GM12878 (cell line): ENCODE results near the gene PRKG1. TPM values are rescaled to one million over a fixed set of nuclear protein-coding genes. Genes with fewer than 3 reads are reported as not detected.
A peak's percentile ranks its signal among the peaks of the same experiment; 100 is the strongest.

Source experiments
- ATAC-seq: fragments of 200-7000 bp; cut with Tn5 transposase; 3 replicates; pipeline ENCODE4 v1.9.1; 2020; ENCODE audit warnings: mild to moderate bottlenecking, moderate library complexity
- BruUV-seq: library from RNA; stranded (reverse); fragments of 400-500 nt; replicated peaks from 2 replicates; lab custom pipeline; 2021; lab: Mats Ljungman, UMichigan
- CTCF ChIA-PET: fragments of 300-600 bp; sonication (Branson Sonifier 250); formaldehyde crosslinking; extraction: SDS; loops from one replicate; lab custom pipeline; 2021; ENCODE audit warnings: inconsistent platforms; lab: Yijun Ruan, JAX
- POLR2A ChIA-PET: fragments of 350-600 bp; formaldehyde crosslinking; extraction: SDS; loops from one replicate; lab custom pipeline; 2021; ENCODE audit warnings: inconsistent platforms; lab: Charles Lee
- RAD21 ChIA-PET: fragments of 300-600 bp; sonication (Branson Sonifier 250); formaldehyde crosslinking; loops from one replicate; lab custom pipeline; 2023; ENCODE audit warnings: antibody characterized with exemption; ENCODE audit not compliant: unreplicated experiment; lab: Charles Lee
- SMC1A ChIA-PET: fragments of 300-600 bp; sonication (Branson Sonifier 250); formaldehyde crosslinking; loops from one replicate; lab custom pipeline; 2023; ENCODE audit not compliant: unreplicated experiment, uncharacterized antibody; lab: Charles Lee
- DNase-seq: peaks from one replicate; pipeline ENCODE4 v3.0.0-alpha.2; 2011; ENCODE audit warnings: low read depth, low spot score
- FAIRE-seq: peaks from 3 replicates; lab custom pipeline; 2011; peaks lifted over from hg19 to GRCh38; lab: Jason Lieb, UNC
- H2AFZ ChIP-seq: 2 replicates; pipeline ENCODE4 v1.6.0; 2011; ENCODE audit warnings: low read depth, low read length, control low read depth; ENCODE audit not compliant: control insufficient read depth
- H3K27ac ChIP-seq: 2 replicates; pipeline ENCODE4 v1.5.1; 2011; ENCODE audit warnings: control low read depth; ENCODE audit not compliant: control insufficient read depth, insufficient read depth
- H3K27me3 ChIP-seq, 2 experiments: replicated peaks in 1 of 2; 2 replicates each; pipeline versions ENCODE4 v1.6.0 to v1.6.1; 2011; ENCODE audit warnings: low read length in 1 of 2; ENCODE audit not compliant: control insufficient read depth in 2 of 2, insufficient read depth in 2 of 2
- H3K36me3 ChIP-seq, 2 experiments: 2 replicates each; pipeline ENCODE4 v1.5.1; 2011; ENCODE audit warnings: low read length in 1 of 2; ENCODE audit not compliant: control insufficient read depth in 2 of 2, insufficient read depth in 2 of 2
- H3K4me1 ChIP-seq: 2 replicates; pipeline ENCODE4 v1.6.1; 2011; ENCODE audit warnings: mild to moderate bottlenecking, low read length, moderate library complexity, mixed read lengths; ENCODE audit not compliant: control insufficient read depth, insufficient read depth
- H3K4me2 ChIP-seq: 2 replicates; pipeline ENCODE4 v1.6.0; 2011; ENCODE audit warnings: control low read depth; ENCODE audit not compliant: control insufficient read depth, insufficient read depth
- H3K4me3 ChIP-seq: fragments of 200-600 bp; sonication (generic); 2 replicates; pipeline ENCODE4 v1.5.1; 2016
- H3K79me2 ChIP-seq: 2 replicates; pipeline ENCODE4 v1.6.0; 2011; ENCODE audit warnings: low read length; ENCODE audit not compliant: control insufficient read depth, insufficient read depth
- H3K9ac ChIP-seq: 2 replicates; pipeline ENCODE4 v1.8.0; 2011; ENCODE audit warnings: low read length, control low read depth, mixed read lengths; ENCODE audit not compliant: control insufficient read depth, insufficient read depth
- H3K9me3 ChIP-seq: replicated peaks from 3 replicates; pipeline ENCODE4 v1.5.1; 2011; ENCODE audit warnings: mild to moderate bottlenecking, low read length; ENCODE audit not compliant: control insufficient read depth, insufficient read depth
- H4K20me1 ChIP-seq: 2 replicates; pipeline ENCODE4 v1.6.0; 2011; ENCODE audit not compliant: control insufficient read depth, insufficient read depth
- CEBPB ChIP-seq, 2 experiments: fragments of 150-350 bp in 1 of 2; IDR thresholded peaks; 2 replicates each; pipeline ENCODE4 v1.6.1; 2012 to 2014; ENCODE audit warnings: low read depth in 2 of 2, low read length in 2 of 2, borderline replicate concordance in 1 of 2, inconsistent platforms in 1 of 2
- CHD4 ChIP-seq: fragments of 200-600 bp; sonication (generic); IDR thresholded peaks from 2 replicates; pipeline ENCODE4 v1.6.1; 2016; ENCODE audit warnings: mild to moderate bottlenecking
- GABPA ChIP-seq: IDR thresholded peaks from 2 replicates; pipeline ENCODE4 v1.6.1; 2014; ENCODE audit warnings: antibody characterized with exemption, low read depth, mild to moderate bottlenecking, inconsistent platforms
- JUND ChIP-seq: IDR thresholded peaks from 2 replicates; pipeline ENCODE4 v1.6.1; 2012; ENCODE audit warnings: low read depth, mild to moderate bottlenecking, low read length, improper control_type of control experiment, moderate library complexity
- MEF2B ChIP-seq: fragments of 450-650 bp; IDR thresholded peaks from 2 replicates; pipeline ENCODE4 v1.6.1; 2018; ENCODE audit warnings: mild to moderate bottlenecking, moderate library complexity; ENCODE audit not compliant: partially characterized antibody, poor library complexity, severe bottlenecking
- MLLT1 ChIP-seq: fragments of 450-650 bp; IDR thresholded peaks from 2 replicates; pipeline ENCODE4 v1.6.1; 2016; ENCODE audit warnings: mild to moderate bottlenecking
- MTA2 ChIP-seq: fragments of 450-650 bp; IDR thresholded peaks from 2 replicates; pipeline ENCODE4 v1.6.1; 2016; ENCODE audit warnings: low read depth, mild to moderate bottlenecking, moderate library complexity
- MYB ChIP-seq: fragments of 150-350 bp; IDR thresholded peaks from 2 replicates; pipeline ENCODE4 v1.6.1; 2014; ENCODE audit warnings: mild to moderate bottlenecking, low read depth, low read length, borderline replicate concordance
- PAX5 ChIP-seq: IDR thresholded peaks from 2 replicates; pipeline ENCODE4 v1.6.1; 2011; ENCODE audit warnings: low read depth, low read length, borderline replicate concordance
- PBX3 ChIP-seq: IDR thresholded peaks from 2 replicates; pipeline ENCODE4 v1.6.1; 2011; ENCODE audit warnings: mild to moderate bottlenecking, low read depth, low read length, moderate library complexity; ENCODE audit not compliant: insufficient replicate concordance
- RELB ChIP-seq: fragments of 450-650 bp; IDR thresholded peaks from 2 replicates; pipeline ENCODE4 v1.6.1; 2017; ENCODE audit warnings: low read depth, mild to moderate bottlenecking, moderate library complexity
- RFX5 ChIP-seq: IDR thresholded peaks from 2 replicates; pipeline ENCODE4 v1.6.1; 2011; ENCODE audit warnings: low read depth, low read length, improper control_type of control experiment
- SMAD1 ChIP-seq: fragments of 450-650 bp; IDR thresholded peaks from 2 replicates; pipeline ENCODE4 v1.6.1; 2018; ENCODE audit warnings: mild to moderate bottlenecking, low read depth; ENCODE audit not compliant: partially characterized antibody
- STAT3 ChIP-seq: IDR thresholded peaks from 2 replicates; pipeline ENCODE4 v1.6.1; 2011; ENCODE audit warnings: low read depth, low read length, improper control_type of control experiment
- USF2 ChIP-seq: IDR thresholded peaks from 2 replicates; pipeline ENCODE4 v1.6.1; 2011; ENCODE audit warnings: low read depth, low read length, improper control_type of control experiment, borderline replicate concordance
- WGBS: methylation state at CpG from one replicate; pipeline ENCODE4 v1.1.6; 2016; ENCODE audit warnings: low lambda C conversion rate; ENCODE audit not compliant: insufficient replicate concordance, insufficient coverage; ENCODE audit errors: missing lambda C conversion rate; 5-methylcytosine and 5-hydroxymethylcytosine counted together
- in situ Hi-C: fragments of 300-500 bp; cut with MboI; formaldehyde crosslinking; loops from 9 replicates; pipeline ENCODE4 v1.14.3; 2018; ENCODE audit warnings: mixed read lengths
- intact Hi-C: fragments of 100-400 bp; cut with micrococcal nuclease; formaldehyde crosslinking; loops from one replicate; pipeline ENCODE4 v1.14.2; 2022; ENCODE audit not compliant: unreplicated experiment
- polyA plus RNA-seq, 11 experiments: library from polyadenylated mRNA; depleted of rRNA in 4 of 11; unstranded in 6 of 11; stranded (reverse) in 5 of 11; fragments of >200 nt; fragmentation: Nextera tagmentation in 4 of 11; fragmentation: Illumina TruSeq in 1 of 11; extraction: Ambion mirVana in 4 of 11; extraction: Trizol in 1 of 11; gene quantifications; 1 replicate in 1 of 11; 2 replicates in 10 of 11; pipeline versions ENCODE4 v1.2.1 to v1.2.3, GENCODE V29; 2011 to 2016; ENCODE audit warnings: inconsistent platforms in 2 of 11, missing spikeins in 2 of 11, low read depth in 1 of 11
- total RNA-seq, 4 experiments: library from RNA; depleted of rRNA in 3 of 4; stranded (reverse); fragments of >200 nt in 3 of 4; fragmentation: Illumina TruSeq in 1 of 4; extraction: Trizol in 1 of 4; gene quantifications; 2 replicates each; pipeline versions ENCODE4 v1.2.1 to v1.2.3, GENCODE V29; 2013 to 2021

The PRKG1 gene
- total and polyA plus RNA-seq, 10 of the 15 experiments (the other 5 are each of a cell fraction or from before 2014, with no cell fraction given): 0.04 to 0.05 TPM; not detected in 8

GRCh38 chr10:51367694-51368093, 293.4 kb downstream of the PRKG1 start:
- DNase-seq (no peak), FAIRE-seq (peak; percentile 47), ATAC-seq (no peak)
- BruUV-seq: no TSS peak
- no peaks in the 10 kb centered on the region for H3K4me1 ChIP-seq
- no peak overlapping the region for H3K4me2 ChIP-seq
- H3K4me3 ChIP-seq: no peak overlapping the region
- intact Hi-C loops: no loop called here
- no peak overlapping the region for H3K27ac ChIP-seq
- CTCF ChIA-PET: interaction anchor here (1.0 to 2.8 kb wide), 4 partner anchors 21 to 593 kb away, joined by 3 to 13 read pairs (median 4); no protein-coding TSS in a partner anchor
- WGBS: 0% methylated on average over 1 of the region's 1 CpG
- H3K36me3 ChIP-seq: no peaks in the 10 kb centered on the region
- SMC1A ChIA-PET: interaction anchor here (1.2 to 1.7 kb wide), 2 partner anchors 20 to 22 kb away, joined by 3 to 4 read pairs; no protein-coding TSS in a partner anchor
- H2AFZ ChIP-seq: no peak overlapping the region
- no peaks in the 10 kb centered on the region for H3K27me3 ChIP-seq
- no peak for TF ChIP-seq RELB
- no peak for TF ChIP-seq CHD4
- TF ChIP-seq USF2: no peak
- no peak for TF ChIP-seq MYB
- TF ChIP-seq MEF2B: no peak
- TF ChIP-seq GABPA: no peak
- no peak for TF ChIP-seq MTA2
- TF ChIP-seq PBX3: no peak
- no peak for TF ChIP-seq SMAD1
- TF ChIP-seq CEBPB (IDR thresholded peaks at IDR 0.05; ENCODE audit: borderline replicate concordance in 1 of 2, low read depth in 2 of 2, low read length in 2 of 2): no peak
- TF ChIP-seq STAT3: no peak
- no peak for TF ChIP-seq MLLT1
- TF ChIP-seq RFX5: no peak
- TF ChIP-seq PAX5: no peak
- TF ChIP-seq JUND: no peak
- POLR2A ChIA-PET: no interaction called here
- H3K9me3 ChIP-seq: no peaks in the 10 kb centered on the region
- RAD21 ChIA-PET: interaction anchor here (1.6 kb wide), 1 partner anchor 14 kb away, joined by 3 read pairs; no protein-coding TSS in a partner anchor
- no peaks in the 10 kb centered on the region for H4K20me1 ChIP-seq
- H3K9ac ChIP-seq: no peak overlapping the region
- in situ Hi-C loops: no loop called here
- no peaks in the 10 kb centered on the region for H3K79me2 ChIP-seq
